Fibroblast of upper back skin (primary cell): Measurements from ENCODE around the gene TUBG1.
"Not testable (repeated sequence)": the region's sequence is repeated elsewhere in the genome, so short reads cannot be mapped to it uniquely, and the experiment has no call there.

Source experiments
- DNase-seq: peaks from one replicate; pipeline ENCODE4 v3.0.0-alpha.2; 2013

Gene TUBG1

DNA sequence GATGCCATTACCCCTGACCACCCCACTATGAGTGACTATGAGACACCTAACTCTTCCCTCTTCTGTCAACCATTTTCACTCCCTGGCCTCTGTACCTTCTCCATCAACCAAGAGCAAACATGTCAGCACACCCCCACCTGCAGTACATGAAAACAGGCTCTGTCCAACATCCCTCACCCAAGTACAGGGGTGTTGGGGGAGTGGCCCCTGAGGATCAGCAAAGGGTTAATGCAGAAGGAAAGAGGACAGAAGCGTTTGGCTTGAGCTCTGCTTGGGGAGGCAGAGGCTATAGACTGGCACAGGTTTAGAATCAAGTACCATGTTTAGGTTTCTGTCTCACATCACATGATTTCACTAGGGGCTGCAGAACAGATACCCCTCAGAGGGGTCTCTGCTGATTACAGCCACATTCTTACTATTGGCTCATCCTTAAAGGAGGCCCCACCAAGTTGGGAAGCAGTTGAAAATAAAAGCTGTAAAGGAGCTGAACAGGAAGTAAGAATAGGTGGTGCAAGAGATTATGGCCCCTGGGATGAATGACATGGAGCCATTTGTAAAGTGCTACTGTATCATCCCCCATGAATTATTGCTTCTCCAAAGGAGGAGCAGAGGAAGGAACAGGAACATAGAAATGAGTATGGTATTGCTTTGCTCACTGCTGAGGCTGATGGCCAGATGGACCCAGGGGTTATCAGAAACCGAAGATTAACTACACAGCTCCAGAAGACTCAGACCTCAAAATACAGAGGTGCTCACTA is 29.5 kb upstream of the TUBG1 start:
- DNase-seq, result no peak

DNA sequence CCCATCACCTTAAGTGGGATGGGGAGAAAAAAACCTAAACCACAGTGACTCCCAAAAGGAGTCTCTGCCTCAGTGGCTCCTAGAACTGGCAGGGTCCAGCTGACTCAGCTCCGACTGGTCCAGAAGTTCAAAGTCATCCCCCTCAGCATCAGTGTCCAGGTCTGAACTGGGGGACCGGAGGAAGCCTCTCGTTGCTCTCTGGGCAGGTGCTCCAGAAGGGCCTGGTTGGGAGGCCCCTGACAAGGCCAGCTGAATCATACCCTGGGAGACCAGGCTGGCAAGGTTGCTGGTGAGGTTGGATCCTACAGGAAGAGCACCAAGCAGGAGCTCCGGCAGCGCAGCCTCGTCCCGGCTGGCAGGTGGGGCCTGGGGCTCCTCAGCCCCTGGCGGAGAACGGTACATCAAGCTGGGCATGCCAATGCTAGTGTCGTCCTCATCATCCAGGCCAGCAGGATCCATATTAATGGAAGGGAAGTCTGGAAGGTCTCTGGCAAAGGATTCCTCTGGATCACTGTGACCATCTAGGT is 27.7 kb upstream of the TUBG1 start:
- DNase-seq, result no peak

DNA sequence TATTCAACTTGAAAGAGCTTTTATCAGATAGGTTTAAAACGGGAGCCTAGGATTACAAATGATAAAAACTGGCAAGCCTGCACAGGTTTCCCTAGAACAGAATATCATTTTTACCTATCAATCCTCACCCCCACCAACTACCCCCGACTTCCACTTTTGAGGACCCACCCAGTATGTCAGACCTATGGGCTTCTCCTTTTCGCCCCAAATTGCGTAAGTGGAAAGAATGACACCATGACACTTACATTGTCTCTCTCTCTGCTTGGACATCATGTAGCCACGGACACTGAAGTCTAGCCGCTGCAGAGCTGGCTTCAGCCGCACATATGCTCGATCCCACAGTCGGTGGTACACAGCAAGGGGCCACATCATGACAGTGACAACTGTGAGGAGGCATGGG is 24.6 kb upstream of the TUBG1 start:
- no peak for DNase-seq

DNA sequence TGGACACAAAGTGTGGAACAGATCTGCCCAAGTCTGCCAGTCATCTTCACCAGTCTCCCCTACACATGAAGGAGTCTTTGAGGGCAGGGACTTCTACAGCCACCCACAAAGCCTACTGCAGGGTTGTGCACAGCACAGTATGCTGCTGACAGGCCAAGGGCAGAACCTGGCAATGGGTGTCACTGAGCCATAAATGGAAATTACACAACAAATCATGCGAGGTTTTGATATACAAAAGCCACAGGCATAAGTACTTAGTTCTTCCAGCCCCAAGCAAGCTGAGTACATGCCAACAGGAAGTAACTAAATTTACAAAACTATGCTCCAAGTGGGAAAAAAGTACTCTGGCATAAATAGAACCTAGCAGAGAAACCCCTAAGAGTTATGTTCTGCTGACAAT is 24.1 kb upstream of the TUBG1 start:
- DNase-seq, result no peak

DNA sequence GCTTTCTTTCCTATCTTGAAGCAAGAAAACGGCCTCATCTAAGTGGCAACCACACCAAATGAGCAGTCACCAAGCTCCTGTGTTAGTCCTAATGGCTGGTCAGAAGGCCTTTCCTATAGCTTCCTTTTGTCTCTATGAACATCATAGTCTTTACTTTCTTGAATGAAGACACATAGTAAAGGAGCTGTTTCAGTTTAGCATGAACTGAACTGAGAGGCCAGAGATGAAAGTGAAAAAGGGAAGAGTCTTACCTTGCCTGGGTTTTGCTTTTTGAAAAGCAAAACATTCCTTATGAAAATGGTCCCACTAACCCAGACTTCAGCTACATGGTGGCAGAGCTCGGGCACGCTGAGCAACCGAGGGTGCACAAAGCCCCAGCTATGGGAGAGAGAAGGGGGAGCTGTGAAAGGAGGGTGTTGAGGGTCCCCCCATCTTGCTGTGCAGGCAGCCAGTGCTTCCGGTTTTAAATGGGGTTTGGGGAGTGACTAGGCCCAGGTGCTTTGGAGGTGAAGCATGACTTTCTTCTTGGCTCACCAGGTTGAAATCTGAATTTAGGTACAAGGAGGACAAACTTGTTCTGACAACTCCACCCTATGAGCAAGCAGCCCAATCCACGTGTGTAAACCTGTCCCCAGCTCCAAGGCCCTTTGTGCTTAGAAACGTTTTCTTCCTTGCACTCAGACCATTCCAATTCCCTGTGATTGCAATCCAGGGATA is 22.8 kb upstream of the TUBG1 start:
- DNase-seq, result no peak

DNA sequence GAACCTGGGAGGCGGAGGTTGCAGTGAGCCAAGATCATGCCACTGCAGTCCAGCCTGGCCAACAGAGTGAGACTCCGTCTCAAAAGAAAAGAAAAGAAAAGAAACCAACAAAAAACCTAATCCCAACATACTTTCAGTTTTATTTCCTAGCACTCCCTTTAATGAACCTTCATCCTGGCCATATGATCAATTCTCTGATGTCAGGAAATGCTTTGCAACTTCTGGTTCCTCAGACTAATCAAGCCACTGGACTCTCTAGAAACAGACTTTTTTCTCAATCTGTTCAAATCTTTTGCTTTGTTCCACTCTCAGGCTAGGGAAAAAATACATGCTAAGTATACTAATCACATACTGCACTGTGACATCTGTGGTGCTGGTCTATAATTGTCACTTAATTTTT is 18.6 kb upstream of the TUBG1 start:
- DNase-seq, result no peak

DNA sequence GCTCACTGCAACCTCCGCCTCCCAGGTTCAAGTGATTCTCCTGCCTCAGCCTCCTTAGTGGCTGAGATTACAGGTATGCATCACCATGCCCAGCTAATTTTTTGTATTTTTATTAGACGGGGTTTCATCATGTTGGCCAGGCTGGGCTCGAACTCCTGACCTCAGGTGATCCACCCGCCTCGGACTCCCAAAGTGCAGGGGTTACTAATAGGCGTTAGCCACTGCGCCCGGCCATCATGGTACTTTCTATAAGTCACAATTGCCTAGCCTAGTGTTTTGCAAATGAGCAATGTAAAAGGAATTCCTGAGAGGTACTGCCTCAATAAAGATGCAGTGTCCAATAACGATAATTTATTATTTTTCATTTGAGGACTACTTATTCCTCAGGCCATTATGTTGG is 18.1 kb upstream of the TUBG1 start:
- DNase-seq, result no peak

DNA sequence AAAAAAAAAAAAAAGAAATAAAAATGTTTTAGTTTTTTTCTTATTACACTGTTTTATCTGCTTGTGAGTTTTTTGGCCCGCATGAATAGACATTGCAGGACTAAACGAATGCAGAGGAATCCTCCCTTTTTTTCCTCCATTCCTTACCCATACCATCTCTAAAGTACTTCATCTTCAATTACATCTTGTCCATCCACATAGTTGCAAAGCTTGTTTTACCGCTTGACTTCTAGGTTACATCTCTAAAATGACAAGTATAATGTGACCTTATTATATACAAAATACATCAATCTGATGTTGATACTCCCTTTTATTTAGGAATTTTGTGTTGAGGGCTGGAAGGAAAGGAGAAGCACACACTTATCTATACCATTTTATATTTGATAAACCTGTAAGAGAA is 13.1 kb upstream of the TUBG1 start:
- no peak for DNase-seq

DNA sequence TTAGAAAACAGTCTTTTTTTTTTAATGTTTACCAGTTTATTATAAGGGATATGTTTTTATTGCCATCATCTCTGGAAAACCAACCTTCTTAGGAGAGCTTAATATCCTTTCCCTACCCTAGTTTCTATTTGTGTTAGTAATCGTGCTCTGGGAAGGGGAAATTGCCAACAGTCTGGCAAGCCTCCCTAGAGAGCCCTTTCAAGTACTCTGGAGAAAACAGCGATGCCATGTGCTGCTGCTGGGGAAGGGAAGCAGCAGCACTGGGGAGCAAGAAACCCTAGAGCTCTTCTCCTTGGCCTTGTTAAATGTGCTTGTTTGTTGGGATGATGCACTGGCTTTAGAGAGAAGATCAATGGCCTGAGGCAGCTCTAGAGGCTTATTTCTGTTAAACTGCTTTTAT is 10.6 kb upstream of the TUBG1 start:
- DNase-seq, result no peak

DNA sequence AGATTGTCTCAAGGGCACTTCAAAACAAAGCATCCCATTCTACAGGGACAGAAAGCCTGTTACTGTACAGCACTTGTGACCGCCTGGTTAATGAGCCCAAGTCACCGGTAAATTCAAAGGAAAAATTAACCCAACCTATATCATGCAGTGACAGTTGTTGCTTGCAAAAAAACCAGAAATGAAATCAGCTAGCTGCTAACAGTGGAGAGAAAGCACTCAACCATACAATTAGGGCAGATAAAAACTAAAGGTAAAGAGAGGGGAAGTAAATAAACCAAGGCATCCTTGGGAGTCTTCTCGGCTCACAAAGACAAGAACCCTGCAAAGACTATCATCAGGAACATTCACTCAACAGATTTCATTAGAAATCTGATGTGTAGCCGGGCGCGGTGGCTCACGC is 6.2 kb upstream of the TUBG1 start:
- no peak for DNase-seq

DNA sequence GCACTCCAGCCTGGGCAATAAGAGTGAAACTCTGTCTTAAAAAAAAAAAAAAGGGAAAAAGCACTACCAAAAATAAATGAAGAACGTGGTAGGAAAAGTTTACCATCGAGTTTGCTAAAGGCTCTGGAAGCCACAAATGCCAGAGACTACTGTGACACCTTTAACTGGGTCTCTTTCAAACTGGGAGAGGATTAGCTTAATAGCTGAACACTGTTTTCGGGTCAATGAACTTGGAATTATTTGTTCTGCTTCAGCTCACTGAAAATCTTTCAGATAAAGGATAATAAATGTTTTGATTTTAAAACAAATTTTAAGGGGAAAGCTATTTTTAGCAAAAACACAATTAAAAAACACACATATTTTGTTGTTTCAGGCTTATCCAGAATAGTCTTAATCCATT is 1.7 kb upstream of the TUBG1 start:
- no peak for DNase-seq

DNA sequence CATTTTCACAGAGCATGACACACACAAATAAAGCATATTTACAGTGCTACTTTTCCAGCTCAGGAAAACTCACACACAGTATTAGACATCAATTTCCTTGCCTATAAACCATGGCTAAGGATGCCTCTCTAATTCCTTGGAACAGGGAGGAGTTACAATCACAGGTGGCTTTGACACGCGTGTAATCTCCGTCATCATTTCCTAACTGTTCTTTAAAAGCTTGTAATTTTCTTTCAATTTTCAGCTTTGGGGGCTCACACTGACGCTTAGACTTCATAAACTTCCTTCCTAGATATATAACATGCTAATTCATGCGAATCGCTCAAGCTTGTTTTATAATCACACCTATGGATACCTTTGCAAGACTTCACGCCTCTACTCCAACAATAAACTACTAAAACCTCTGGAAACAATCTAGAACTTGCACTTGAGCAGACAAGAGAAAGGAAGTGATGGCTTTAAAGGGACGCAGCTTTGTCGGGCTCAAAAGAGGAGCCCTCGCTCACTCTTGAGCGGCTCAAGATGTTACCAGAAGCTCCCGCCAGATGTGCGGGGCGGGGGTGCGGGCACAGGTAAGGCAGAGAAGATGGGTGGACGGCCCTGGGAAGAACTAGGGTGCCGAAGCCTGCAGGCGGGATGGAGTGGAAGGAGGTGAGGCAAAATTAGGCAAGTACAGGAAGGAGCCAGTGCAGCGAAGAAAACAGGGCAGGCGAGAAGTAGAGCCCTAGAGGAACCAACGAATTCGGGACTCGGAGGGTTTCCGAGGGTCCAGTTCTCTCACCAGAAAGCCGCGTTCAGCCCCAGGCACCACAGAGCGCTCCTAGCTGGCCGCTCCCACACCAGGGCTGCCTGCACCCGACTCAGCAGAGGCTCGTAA is 940 bp upstream of the TUBG1 start:
- no peak for DNase-seq

DNA sequence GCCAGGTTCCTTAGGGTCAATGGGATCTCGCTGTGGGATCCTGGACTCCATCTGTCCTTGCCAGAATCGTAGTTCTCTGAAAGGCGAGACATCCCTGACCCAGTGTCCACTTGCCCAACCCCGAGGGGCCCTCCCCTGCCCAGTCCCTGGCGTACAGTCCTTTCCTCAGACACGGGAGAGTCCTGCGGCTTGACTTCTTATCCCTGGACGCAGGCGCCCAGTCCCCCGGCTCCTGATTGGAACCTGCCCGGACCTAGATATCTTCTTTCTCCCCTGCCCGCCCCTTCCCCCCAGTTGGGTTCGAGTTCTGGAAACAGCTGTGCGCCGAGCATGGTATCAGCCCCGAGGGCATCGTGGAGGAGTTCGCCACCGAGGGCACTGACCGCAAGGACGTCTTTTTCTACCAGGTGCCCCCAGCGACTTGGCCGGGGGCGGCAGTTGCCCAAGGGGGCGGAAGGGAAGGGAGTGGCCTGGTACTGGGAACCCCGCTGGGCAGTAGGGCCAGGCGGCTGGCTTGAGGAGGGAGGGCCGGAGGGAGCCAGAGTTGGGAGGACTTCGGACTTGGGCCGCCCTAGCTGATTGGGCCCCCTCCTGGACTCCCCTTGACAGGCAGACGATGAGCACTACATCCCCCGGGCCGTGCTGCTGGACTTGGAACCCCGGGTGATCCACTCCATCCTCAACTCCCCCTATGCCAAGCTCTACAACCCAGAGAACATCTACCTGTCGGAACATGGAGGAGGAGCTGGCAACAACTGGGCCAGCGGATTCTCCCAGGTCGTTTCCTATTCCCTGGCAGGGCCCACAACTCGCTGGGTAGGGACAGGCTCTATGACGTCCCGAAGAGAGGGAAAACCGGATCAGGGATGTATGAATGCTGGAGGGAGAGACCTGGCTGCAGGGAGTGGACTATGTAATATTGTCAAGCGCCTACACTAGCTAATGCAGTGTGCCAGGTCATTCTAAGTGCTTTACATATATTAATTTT is 625 bp downstream of the TUBG1 start:
- not testable (repeated sequence) for DNase-seq

DNA sequence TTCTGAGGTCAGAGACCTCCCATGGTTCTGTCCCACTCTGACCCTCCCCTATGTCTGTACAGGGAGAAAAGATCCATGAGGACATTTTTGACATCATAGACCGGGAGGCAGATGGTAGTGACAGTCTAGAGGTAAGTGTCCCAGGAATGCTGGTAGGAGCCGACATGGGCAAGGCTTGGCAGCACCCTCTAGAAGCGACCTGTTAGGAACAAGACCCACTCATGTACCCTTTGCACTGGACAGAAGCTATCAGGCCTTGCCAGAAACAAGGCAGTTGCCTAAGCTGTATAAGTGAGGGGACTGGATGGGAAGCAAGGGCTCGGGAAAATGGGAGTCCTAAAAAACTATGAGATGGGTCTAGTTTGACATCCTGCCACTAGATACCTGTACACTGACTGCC is 2.5 kb downstream of the TUBG1 start:
- no peak for DNase-seq

DNA sequence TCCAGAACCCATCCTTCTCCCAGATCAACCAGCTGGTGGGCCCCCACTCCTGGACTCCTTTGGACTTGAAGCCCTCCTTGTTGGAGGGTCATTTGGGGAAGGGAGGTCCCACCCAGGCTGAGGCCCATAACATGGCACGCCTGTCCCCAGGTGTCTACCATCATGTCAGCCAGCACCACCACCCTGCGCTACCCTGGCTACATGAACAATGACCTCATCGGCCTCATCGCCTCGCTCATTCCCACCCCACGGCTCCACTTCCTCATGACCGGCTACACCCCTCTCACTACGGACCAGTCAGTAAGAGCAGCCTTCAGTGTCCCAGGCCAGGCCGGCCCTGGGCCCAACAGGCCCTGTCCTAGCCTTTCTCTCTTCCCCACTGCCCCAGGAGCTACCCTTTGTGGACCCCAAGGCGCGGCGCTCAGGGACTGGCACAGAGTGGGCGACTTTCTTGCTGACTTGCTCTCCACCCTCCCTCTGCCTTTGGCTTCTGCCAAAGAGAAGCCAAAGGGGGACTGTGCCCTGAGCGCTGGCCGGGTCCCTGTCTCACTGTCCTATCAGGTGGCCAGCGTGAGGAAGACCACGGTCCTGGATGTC is 4.3 kb downstream of the TUBG1 start:
- no peak for DNase-seq

DNA sequence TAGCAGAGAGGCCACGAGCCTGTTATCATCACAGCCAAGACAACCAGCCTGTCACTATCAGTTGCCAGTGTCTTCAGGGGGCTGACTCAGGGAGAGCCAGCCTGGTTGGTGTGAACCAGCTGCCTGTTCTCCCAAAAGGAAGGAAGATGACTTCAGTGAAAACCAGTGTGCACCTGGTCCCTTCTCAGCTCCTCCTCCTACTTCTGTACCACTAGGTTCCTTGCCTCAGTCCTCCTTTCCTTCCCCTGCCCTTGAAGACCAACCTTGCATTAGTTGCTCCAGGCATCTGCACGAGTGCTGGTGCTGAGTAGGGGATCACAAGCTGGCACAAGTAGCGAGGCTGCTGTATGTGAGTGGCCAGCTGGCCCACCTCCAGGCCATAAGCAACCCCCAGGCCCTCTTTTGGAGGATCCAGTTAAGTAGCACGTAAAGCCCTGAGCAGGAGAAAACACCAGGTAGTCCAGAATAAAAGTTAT is 8.5 kb downstream of the TUBG1 start:
- DNase-seq, result no peak

DNA sequence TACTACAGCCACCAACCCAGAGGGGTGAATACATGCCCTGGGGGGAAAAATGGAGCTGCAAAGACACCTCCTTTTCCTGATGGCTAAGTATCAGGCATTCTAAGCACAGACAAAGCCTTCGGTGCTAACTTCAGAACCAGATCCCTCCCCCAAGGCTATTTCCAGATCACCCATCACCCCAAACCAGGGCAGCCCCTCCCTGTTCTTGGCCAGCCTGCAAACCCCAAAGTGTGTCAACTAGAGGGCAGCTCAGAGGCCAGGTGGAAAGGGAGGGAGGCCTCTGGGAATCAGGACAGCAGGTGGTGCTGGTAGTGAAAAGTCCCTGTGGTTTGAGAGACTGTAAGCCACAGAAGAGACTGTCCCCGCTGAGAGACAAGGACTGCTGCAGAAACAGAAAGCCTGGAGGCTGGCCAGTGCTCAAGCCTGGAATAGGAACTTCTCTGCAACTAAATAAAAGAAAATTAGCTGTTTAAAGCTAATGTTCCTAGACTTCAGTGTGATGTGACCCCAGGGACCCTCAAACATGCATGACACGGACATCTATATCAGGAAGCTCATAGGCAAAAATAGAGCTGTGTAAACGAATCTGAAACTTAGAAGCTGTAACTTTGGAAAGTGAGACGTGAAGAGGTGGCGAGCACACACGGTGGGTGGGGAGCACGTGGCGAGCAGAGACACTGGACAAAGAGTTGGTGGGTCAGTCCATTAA is 9.1 kb downstream of the TUBG1 start:
- peak; percentile 3 for DNase-seq

DNA sequence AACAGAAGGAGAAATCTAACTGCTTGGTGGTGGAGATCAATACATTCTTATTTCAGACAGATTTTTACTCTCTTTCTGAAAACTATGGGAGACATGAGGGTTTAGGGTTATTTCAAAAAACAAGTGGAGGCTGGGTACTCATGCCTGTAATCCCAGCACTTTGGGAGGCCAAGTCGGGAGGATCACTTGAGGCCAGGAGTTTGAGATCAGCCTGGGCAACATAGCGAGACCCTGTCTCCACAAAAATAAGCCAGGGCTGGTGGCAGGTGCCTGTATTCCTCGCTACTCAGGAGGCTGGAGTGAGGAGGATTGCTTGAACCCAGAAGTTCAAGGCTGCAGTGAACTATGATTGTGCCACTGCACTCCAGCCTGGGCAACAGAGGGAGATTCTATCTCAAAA is 12.5 kb downstream of the TUBG1 start:
- not testable (repeated sequence) for DNase-seq

DNA sequence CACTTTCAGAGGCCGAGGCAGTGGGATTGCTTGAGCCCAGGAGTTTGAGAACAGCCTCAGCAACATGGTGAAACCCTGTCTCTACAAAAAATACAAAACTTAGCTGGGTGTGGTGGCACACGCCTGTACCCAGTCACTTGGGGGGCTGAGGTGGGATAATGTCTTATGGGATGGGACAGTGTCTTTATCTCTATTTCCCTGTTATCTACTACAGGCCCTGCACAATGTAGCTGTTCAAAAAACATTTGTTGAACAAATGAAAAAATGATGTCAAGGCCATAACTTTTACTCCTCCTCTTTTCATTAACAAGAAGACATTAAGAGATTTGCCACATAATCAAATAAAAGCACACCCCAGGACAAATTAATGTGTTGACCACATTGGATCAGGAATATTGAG is 13.8 kb downstream of the TUBG1 start:
- DNase-seq, result no peak

DNA sequence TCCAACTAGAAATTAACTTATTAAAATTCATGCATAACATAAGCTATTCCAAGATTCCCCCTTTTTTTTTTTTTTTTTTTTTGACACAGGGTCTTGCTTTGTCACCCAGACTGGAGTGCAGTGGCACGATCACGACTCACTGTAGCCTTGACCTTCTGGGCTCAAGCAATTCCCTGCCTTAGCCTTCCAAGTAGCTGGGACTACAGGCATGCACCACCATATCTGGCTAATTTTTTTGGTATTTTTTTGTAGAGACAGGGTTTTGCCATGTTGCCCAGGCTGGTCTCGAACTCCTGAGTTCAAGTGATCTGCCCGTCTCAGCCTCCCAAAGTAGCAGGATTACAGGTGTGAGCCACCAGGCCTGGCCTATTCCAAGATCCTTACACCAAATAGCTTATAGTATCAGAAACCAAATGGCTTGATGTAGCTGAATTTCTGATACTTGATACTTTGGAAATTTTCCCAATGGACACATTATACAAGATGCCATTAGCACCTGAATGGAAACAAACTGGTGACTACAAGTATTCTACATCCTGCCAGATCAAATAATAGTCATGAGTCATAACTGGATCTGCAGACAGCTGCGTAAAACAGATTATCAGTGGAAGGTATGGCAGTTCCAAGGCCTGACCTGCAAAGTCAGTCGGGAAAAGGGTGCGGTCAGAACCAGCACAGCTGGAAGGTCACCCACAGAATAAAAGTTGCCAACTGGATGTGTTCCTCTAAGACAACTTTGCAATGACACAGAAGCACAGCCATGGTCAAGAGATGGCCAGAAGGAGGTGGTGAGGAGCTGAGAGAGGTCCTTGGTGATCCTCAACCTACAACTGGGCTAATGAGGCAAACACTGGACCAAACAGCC is 14.5 kb downstream of the TUBG1 start:
- peak; percentile 6 for DNase-seq
